HG02884 (cell line): Measurements from ENCODE around the gene ZNF775.

Experiments used
- ATAC-seq: cut with Tn5 transposase; IDR thresholded peaks from one replicate; pipeline ENCODE4 v1.9.1; 2021; ENCODE audit warnings: mild to moderate bottlenecking, moderate library complexity; ENCODE audit not compliant: unreplicated experiment

The ZNF775 gene

GRCh38 chr7:150410131-150410530 is 31.0 kb downstream of the ZNF775 start:
- no peak for ATAC-seq

GRCh38 chr7:150410680-150411346 is 31.7 kb downstream of the ZNF775 start:
- ATAC-seq: no peak

GRCh38 chr7:150411606-150412005 is 32.5 kb downstream of the ZNF775 start:
- no peak for ATAC-seq

- ATAC-seq: no peak
Observed at GRCh38 chr7:150412016-150412415, 32.9 kb downstream of the ZNF775 start.

GRCh38 chr7:150412518-150413488 is 33.7 kb downstream of the ZNF775 start:
- ATAC-seq: no peak

GRCh38 chr7:150413640-150414081 is 34.5 kb downstream of the ZNF775 start:
- no peak for ATAC-seq

- no peak for ATAC-seq
Observed at GRCh38 chr7:150415161-150416153, 36.3 kb downstream of the ZNF775 start.

- no peak for ATAC-seq
Observed at GRCh38 chr7:150417239-150417638, 38.1 kb downstream of the ZNF775 start.

GRCh38 chr7:150417863-150418262 is 38.7 kb downstream of the ZNF775 start:
- ATAC-seq: no peak

- no peak for ATAC-seq
Observed at GRCh38 chr7:150420242-150420641, 41.1 kb downstream of the ZNF775 start.

GRCh38 chr7:150420987-150421674 is 42.0 kb downstream of the ZNF775 start:
- ATAC-seq: peak; percentile 87

GRCh38 chr7:150421831-150422230 is 42.7 kb downstream of the ZNF775 start:
- ATAC-seq: no peak

- no peak for ATAC-seq
Observed at GRCh38 chr7:150425670-150426069, 46.5 kb downstream of the ZNF775 start.

GRCh38 chr7:150428671-150429451 is 49.7 kb downstream of the ZNF775 start:
- ATAC-seq: no peak

- no peak for ATAC-seq
Observed at GRCh38 chr7:150429699-150430098, 50.6 kb downstream of the ZNF775 start.

GRCh38 chr7:150430465-150431085 is 51.4 kb downstream of the ZNF775 start:
- no peak for ATAC-seq

GRCh38 chr7:150431839-150432658 is 52.9 kb downstream of the ZNF775 start:
- ATAC-seq: no peak
